MCF 10A (cell line): Measurements from ENCODE around the gene RMI2. TPM values are rescaled to one million over a fixed set of nuclear protein-coding genes. Genes with fewer than 3 reads are reported as not detected.
A peak's percentile ranks its signal among the peaks of the same experiment; 100 is the strongest.

Source experiments
- BruUV-seq: library from RNA; stranded (reverse); fragments of 400-500 nt; replicated peaks from 2 replicates; lab custom pipeline; 2021; lab: Mats Ljungman, UMichigan
- CTCF ChIA-PET: fragments of 300-600 bp; sonication (Branson Sonifier 250); formaldehyde crosslinking; extraction: SDS; loops from one replicate; lab custom pipeline; 2021; ENCODE audit warnings: antibody characterized with exemption, inconsistent platforms; lab: Yijun Ruan, JAX
- POLR2A ChIA-PET: fragments of 300-600, 350-650 bp; sonication (Branson Sonifier 250); formaldehyde crosslinking; extraction: SDS; loops from one replicate; lab custom pipeline; 2020; ENCODE audit warnings: antibody characterized with exemption, inconsistent platforms; lab: Yijun Ruan, JAX
- DNase-seq: peaks from one replicate; pipeline ENCODE4 v3.0.0-alpha.2; 2018; ENCODE audit not compliant: unreplicated experiment
- H3K27ac Mint-ChIP-seq: one replicate; pipeline ENCODE4 v1.8.0; 2022; ENCODE audit warnings: mild to moderate bottlenecking, low read depth, mixed read lengths; ENCODE audit not compliant: unreplicated experiment
- H3K27me3 Mint-ChIP-seq: one replicate; pipeline ENCODE4 v1.8.0; 2022; ENCODE audit warnings: mixed read lengths; ENCODE audit not compliant: insufficient read depth, unreplicated experiment
- H3K36me3 Mint-ChIP-seq: one replicate; pipeline ENCODE4 v1.8.0; 2022; ENCODE audit warnings: mild to moderate bottlenecking, moderate library complexity, mixed read lengths; ENCODE audit not compliant: insufficient read depth, unreplicated experiment
- H3K4me1 Mint-ChIP-seq: one replicate; pipeline ENCODE4 v1.8.0; 2022; ENCODE audit warnings: mixed read lengths; ENCODE audit not compliant: insufficient read depth, unreplicated experiment
- H3K4me3 Mint-ChIP-seq: one replicate; pipeline ENCODE4 v1.8.0; 2022; ENCODE audit warnings: mild to moderate bottlenecking, moderate library complexity, mixed read lengths; ENCODE audit not compliant: unreplicated experiment
- H3K9me3 Mint-ChIP-seq: one replicate; pipeline ENCODE4 v1.8.0; 2022; ENCODE audit warnings: mixed read lengths; ENCODE audit not compliant: unreplicated experiment
- intact Hi-C: fragments of 100-400 bp; cut with micrococcal nuclease; formaldehyde crosslinking; loops from 2 replicates; pipeline ENCODE4 v1.14.1; 2022
- total RNA-seq: library from RNA; stranded (reverse); gene quantifications from 2 replicates; pipeline ENCODE4 v1.2.3, GENCODE V29; 2022
- TF ChIP-seq, protein P1 (sequence below): fragments of 200-600 bp; IDR thresholded peaks from one replicate; pipeline ENCODE4 v1.8.0; 2022; ENCODE audit warnings: antibody characterized with exemption, mild to moderate bottlenecking; ENCODE audit not compliant: unreplicated experiment

Gene RMI2
- total RNA-seq, 1 experiment from 2014 or later, result 6.6 TPM

DNA sequence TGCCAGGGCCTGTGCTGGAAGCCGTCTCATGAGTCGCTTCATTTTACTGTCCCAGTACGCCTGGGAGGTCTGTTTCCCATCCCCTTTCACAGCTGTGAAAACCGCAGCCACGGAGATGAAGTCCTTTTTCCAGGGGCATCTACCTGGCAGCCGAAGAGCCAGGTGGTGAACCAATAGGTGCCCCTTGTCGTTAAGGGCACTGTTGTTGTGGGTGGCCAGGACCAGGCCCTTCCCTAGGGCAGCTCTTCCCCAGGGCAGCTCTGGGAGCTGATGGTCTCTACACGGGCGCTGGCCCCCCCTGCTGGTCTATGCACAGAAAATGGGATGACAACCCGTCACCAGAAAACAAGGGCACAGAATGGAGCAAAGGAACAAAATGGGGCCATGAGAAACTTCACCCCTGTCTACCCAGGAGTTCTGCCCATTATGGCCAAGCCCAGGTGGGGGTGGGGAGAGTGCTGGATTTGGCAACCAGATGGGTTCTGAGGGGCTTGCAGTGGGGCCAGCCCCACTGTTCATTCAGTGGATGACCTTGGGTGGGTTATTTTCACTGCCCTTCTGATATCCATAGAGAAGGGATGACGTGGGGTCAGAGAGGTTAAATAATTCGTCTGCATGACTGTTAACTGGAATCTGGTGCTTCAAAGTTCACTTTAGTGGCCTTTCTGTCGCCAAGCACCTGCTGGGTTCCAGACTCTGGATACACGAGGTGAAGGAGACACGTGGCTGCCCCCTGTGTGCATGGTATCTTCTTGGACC lies 11.5 kb downstream of the RMI2 start:
- ChIA-PET POLR2A (interaction anchor here (0.9 to 1.8 kb wide), 2 partner anchors 8 to 9 kb away, joined by 4 to 6 read pairs; no protein-coding TSS in a partner anchor), CTCF (interaction anchor here (0.5 to 1.6 kb wide), 10 partner anchors 10 to 507 kb away, joined by 3 to 7 read pairs (median 3); partner anchors contain the start of genes SOCS1 and TNP2)
- Mint-ChIP-seq H3K4me1 (peaks cover 20% of the 10 kb centered on the region), H3K27me3 (no peaks in the 10 kb centered on the region), H3K4me3 (no peak overlapping the region), H3K27ac (peak overlapping the region; percentile 44), H3K36me3 (no peaks in the 10 kb centered on the region), H3K9me3 (no peaks in the 10 kb centered on the region)
- TF ChIP-seq, protein P1, sequence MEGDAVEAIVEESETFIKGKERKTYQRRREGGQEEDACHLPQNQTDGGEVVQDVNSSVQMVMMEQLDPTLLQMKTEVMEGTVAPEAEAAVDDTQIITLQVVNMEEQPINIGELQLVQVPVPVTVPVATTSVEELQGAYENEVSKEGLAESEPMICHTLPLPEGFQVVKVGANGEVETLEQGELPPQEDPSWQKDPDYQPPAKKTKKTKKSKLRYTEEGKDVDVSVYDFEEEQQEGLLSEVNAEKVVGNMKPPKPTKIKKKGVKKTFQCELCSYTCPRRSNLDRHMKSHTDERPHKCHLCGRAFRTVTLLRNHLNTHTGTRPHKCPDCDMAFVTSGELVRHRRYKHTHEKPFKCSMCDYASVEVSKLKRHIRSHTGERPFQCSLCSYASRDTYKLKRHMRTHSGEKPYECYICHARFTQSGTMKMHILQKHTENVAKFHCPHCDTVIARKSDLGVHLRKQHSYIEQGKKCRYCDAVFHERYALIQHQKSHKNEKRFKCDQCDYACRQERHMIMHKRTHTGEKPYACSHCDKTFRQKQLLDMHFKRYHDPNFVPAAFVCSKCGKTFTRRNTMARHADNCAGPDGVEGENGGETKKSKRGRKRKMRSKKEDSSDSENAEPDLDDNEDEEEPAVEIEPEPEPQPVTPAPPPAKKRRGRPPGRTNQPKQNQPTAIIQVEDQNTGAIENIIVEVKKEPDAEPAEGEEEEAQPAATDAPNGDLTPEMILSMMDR, result peak; percentile 14
- intact Hi-C loops, result loop anchor here (2.0 to 5.0 kb wide), 2 partner anchors 100 to 394 kb away; partner anchors contain the start of gene SOCS1
- BruUV-seq, result no TSS peak
- DNase-seq, result peak; percentile 67

DNA sequence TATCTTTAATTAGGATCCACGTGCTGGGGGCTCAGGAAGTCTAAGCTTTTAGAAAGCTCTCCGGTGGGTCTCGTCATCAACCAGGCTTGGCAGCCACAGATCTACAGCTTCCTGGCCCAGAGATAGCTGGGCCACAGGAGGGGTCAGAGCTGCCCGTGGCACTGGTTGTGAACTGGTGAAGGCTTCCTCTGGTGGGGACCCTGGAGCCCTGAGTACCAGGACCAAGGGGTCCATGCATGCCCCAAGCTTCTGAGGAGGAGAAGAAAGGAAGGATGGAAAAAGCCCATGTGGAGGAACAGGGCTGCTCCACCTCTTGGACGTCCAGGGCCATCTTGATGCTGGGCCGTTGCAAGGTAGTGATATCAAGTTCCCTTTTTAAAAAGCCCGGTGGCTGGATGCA lies 13.3 kb downstream of the RMI2 start:
- no peaks in the 10 kb centered on the region for H3K9me3 Mint-ChIP-seq
- H3K27me3 Mint-ChIP-seq, result no peaks in the 10 kb centered on the region
- intact Hi-C loops, result loop anchor here (5.0 kb wide), 1 partner anchor 396 kb away; no protein-coding TSS in a partner anchor
- H3K27ac Mint-ChIP-seq, result no peak overlapping the region
- DNase-seq, result no peak
- POLR2A ChIA-PET, result interaction anchor here (1.1 to 1.8 kb wide), 4 partner anchors 10 to 309 kb away, joined by 3 to 6 read pairs (median 4); partner anchors contain the start of gene RMI2
- H3K36me3 Mint-ChIP-seq, result no peaks in the 10 kb centered on the region
- no TSS peak for BruUV-seq
- peaks cover 27% of the 10 kb centered on the region for H3K4me1 Mint-ChIP-seq
- CTCF ChIA-PET, result interaction anchor here (0.6 to 1.6 kb wide), 7 partner anchors 21 to 394 kb away, joined by 3 to 5 read pairs (median 3); no protein-coding TSS in a partner anchor
- TF ChIP-seq, protein P1, result no peak
- no peak overlapping the region for H3K4me3 Mint-ChIP-seq

DNA sequence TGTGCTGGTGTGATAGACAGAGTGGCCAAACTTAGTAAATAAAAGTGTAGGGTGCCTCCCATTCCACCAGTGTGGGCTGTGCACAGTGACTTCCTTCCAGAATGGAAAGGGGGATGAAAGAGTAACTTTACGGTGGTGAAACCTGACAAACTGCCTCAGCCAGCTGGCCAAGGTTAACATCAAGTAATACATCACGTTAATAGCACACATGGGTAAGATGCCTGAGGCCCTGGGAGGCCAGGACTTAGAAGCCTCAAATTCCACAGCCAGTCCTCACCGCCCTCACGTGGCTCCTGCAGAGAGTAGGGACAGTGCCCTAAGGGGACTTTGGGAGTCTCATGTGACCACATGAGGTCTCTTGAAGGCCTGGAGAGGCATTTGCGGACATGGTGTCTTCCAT lies 14.1 kb downstream of the RMI2 start:
- H3K36me3 Mint-ChIP-seq, result peaks cover 1% of the 10 kb centered on the region
- POLR2A ChIA-PET, result interaction anchor here (0.6 to 1.5 kb wide), 3 partner anchors 13 to 138 kb away, joined by 3 read pairs; no protein-coding TSS in a partner anchor
- no peak overlapping the region for H3K27ac Mint-ChIP-seq
- TF ChIP-seq, protein P1, result no peak
- no peaks in the 10 kb centered on the region for H3K27me3 Mint-ChIP-seq
- intact Hi-C loops, result loop anchor here (5.0 kb wide), 1 partner anchor 397 kb away; no protein-coding TSS in a partner anchor
- H3K4me3 Mint-ChIP-seq, result no peak overlapping the region
- BruUV-seq, result no TSS peak
- DNase-seq, result peak; percentile 31
- CTCF ChIA-PET, result interaction anchor here (0.6 to 1.0 kb wide), 4 partner anchors 10 to 1462 kb away, joined by 3 to 7 read pairs (median 6); no protein-coding TSS in a partner anchor
- H3K9me3 Mint-ChIP-seq, result no peaks in the 10 kb centered on the region
- peaks cover 29% of the 10 kb centered on the region for H3K4me1 Mint-ChIP-seq
